ENCODE results near the gene KBTBD4.
"Not testable (repeated sequence)": the region's sequence is repeated elsewhere in the genome, so short reads cannot be mapped to it uniquely, and the experiment has no call there.

The KBTBD4 gene

DNA sequence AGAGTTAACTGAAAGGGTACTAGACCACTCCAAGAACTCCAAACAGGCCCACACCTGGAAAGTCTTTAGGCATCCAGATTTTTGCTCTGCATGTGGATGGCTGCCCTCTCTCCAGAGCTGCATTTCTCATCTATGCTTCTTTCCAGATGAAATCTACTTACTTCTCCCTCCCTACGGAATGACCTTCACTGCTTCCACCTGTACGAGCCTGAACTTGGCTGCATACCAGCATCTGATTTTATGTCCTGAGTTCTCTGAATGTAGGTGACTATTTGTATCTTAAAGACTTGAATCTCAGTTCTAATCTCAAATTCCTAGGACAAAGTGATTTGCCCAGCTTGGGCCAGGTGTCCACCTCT is 39.1 kb downstream of the KBTBD4 start:
- no peaks in the 10 kb centered on the region for H3K27me3 ChIP-seq (ENCODE audit: control insufficient read depth in 1 of 2, insufficient read depth in 2 of 2, low read length in 2 of 2)
- H3K4me3 ChIP-seq (ENCODE audit: low read length in 2 of 2), result no peak overlapping the region
- H3K9ac ChIP-seq (ENCODE audit: low read length in 2 of 2), result no peak overlapping the region
- H3K9me3 ChIP-seq (ENCODE audit: control insufficient read depth in 2 of 2, low read length in 2 of 2), result no peaks in the 10 kb centered on the region
- H3K36me3 ChIP-seq (ENCODE audit: control insufficient read depth in 2 of 2, insufficient read depth in 2 of 2, low read length in 2 of 2), result no peaks in the 10 kb centered on the region
- peaks cover 30% of the 10 kb centered on the region for H3K4me1 ChIP-seq (ENCODE audit: control insufficient read depth, insufficient read depth, low read length)
- no peak overlapping the region for H3K27ac ChIP-seq (ENCODE audit: low read length)

DNA sequence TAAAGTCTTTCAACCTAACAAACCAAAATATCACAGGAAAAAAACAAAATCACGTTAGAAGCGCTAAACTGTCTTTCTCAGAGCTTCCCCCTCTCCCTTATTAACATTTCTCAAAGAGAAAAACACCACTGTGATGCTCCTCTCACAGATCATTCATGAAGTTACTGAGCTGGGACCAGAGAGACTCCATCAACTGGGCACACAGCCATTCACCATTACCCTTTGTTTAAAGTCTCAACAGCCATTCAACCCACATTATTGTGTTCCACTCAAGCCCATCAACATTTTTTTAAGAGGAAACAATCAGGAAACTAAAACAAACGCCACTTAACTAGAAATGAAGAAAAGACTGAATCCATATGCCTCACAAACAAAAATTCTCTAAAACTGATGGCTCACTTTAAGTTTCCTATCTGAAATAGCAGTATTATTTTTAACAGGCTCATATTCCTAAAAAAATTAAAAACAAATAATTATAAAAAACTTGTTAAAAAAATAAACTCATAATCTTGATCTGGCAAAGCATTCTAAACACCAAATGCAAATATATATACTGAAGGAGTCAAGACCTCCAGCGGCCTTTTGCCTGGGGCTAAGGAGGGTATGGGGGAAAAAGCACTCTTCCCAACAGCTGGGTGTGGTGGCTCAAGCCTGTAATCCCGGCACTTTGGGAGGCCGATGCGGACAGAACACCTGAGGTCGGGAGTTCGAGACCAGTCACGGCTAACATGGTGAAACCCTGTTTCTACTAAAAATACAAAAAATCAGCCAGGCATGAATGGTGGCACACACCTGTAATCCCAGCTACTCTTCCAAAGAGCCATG is 39.8 kb downstream of the KBTBD4 start:
- no peaks in the 10 kb centered on the region for H3K27me3 ChIP-seq (ENCODE audit: control insufficient read depth in 1 of 2, insufficient read depth in 2 of 2, low read length in 2 of 2)
- no peaks in the 10 kb centered on the region for H3K9me3 ChIP-seq (ENCODE audit: control insufficient read depth in 2 of 2, low read length in 2 of 2)
- H3K4me3 ChIP-seq (ENCODE audit: low read length in 2 of 2), result no peak overlapping the region
- no peaks in the 10 kb centered on the region for H3K36me3 ChIP-seq (ENCODE audit: control insufficient read depth in 2 of 2, insufficient read depth in 2 of 2, low read length in 2 of 2)
- peaks cover 27% of the 10 kb centered on the region for H3K4me1 ChIP-seq (ENCODE audit: control insufficient read depth, insufficient read depth, low read length)
- H3K27ac ChIP-seq (ENCODE audit: low read length), result no peak overlapping the region
- no peak overlapping the region for H3K9ac ChIP-seq (ENCODE audit: low read length in 2 of 2)

DNA sequence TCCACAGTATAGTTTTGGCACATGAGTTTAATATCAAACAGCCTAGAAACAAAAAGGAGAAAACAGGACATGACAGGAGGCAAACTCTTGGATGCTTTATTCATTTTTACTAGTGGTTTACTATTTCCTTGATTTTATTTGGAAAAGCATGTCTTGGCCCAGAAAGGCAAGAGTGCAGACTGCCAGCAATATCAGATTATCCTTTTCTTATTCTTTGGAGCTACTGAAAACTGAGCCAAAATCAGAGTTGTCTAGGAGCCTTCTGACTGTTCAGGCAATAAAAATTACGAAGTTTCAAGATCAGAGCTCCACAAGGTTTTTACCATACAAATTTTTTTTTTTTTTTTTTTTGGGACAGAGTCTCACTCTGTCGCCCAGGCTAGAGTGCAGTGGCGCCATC is 41.9 kb downstream of the KBTBD4 start:
- Histone ChIP-seq H3K4me3 (ENCODE audit: low read length in 2 of 2) (no peak overlapping the region), H3K9me3 (ENCODE audit: control insufficient read depth in 2 of 2, low read length in 2 of 2) (no peaks in the 10 kb centered on the region), H3K27ac (ENCODE audit: low read length) (no peak overlapping the region), H3K36me3 (ENCODE audit: control insufficient read depth in 2 of 2, insufficient read depth in 2 of 2, low read length in 2 of 2) (no peaks in the 10 kb centered on the region), H3K9ac (ENCODE audit: low read length in 2 of 2) (no peak overlapping the region), H3K4me1 (ENCODE audit: control insufficient read depth, insufficient read depth, low read length) (peaks cover 36% of the 10 kb centered on the region), H3K27me3 (ENCODE audit: control insufficient read depth in 1 of 2, insufficient read depth in 2 of 2, low read length in 2 of 2) (no peaks in the 10 kb centered on the region)

DNA sequence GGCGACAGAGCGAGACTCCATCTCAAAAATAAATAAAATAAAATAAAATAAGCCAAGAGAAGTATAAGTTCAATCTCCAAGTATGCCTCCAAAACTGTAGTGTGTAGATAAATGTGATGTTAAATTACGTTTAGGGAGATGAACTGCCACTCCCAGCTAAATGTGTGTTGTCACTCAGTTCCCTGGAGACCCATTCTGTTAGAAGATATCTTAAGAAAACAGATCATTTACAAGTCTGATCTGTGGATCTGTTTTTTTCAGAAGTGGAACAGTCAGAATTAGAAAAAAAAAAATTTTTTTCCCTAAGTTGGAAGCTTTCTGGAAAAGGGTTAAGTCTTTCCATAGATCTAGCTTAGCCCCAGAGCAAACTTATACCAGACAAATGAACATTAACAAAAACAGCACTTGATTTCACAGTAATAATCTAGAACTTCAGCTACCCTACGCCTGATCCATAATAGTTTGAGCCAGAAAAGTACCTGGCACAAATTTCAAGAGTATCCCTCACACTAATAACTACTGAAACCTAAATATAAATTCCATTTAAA is 44.0 kb downstream of the KBTBD4 start:
- H3K27ac ChIP-seq (ENCODE audit: low read length), result no peak overlapping the region
- H3K9ac ChIP-seq (ENCODE audit: low read length in 2 of 2), result no peak overlapping the region
- H3K4me3 ChIP-seq (ENCODE audit: low read length in 2 of 2), result no peak overlapping the region
- H3K9me3 ChIP-seq (ENCODE audit: control insufficient read depth in 2 of 2, low read length in 2 of 2), result no peaks in the 10 kb centered on the region
- no peaks in the 10 kb centered on the region for H3K27me3 ChIP-seq (ENCODE audit: control insufficient read depth in 1 of 2, insufficient read depth in 2 of 2, low read length in 2 of 2)
- no peaks in the 10 kb centered on the region for H3K36me3 ChIP-seq (ENCODE audit: control insufficient read depth in 2 of 2, insufficient read depth in 2 of 2, low read length in 2 of 2)
- H3K4me1 ChIP-seq (ENCODE audit: control insufficient read depth, insufficient read depth, low read length), result peaks cover 44% of the 10 kb centered on the region

DNA sequence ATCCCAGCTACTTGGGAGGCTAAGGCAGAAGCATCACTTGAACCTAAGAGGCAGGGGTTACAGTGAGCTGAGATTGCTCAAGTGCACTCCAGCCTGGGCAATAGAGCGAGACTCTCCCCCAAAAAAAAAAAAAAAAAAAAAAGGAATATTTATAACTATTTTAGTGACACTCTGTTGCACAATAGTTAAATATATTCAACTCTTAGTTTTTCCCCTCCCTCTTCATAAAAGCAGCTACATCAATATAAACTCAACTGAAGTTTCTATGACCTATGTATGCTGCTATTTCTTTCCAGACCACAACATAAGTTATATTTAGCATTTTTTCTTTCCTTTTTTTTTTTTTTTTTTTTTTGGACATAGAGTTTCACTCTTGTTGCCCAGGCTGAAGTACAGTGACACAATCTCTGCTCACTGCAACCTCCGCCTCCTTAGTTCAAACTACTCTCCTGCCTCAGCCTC is 45.0 kb downstream of the KBTBD4 start:
- H3K9me3 ChIP-seq (ENCODE audit: control insufficient read depth in 2 of 2, low read length in 2 of 2), result no peaks in the 10 kb centered on the region
- no peak overlapping the region for H3K27ac ChIP-seq (ENCODE audit: low read length)
- H3K36me3 ChIP-seq (ENCODE audit: control insufficient read depth in 2 of 2, insufficient read depth in 2 of 2, low read length in 2 of 2), result no peaks in the 10 kb centered on the region
- H3K27me3 ChIP-seq (ENCODE audit: control insufficient read depth in 1 of 2, insufficient read depth in 2 of 2, low read length in 2 of 2), result no peaks in the 10 kb centered on the region
- peaks cover 33% of the 10 kb centered on the region for H3K4me1 ChIP-seq (ENCODE audit: control insufficient read depth, insufficient read depth, low read length)
- H3K4me3 ChIP-seq (ENCODE audit: low read length in 2 of 2), result no peak overlapping the region
- no peak overlapping the region for H3K9ac ChIP-seq (ENCODE audit: low read length in 2 of 2)

DNA sequence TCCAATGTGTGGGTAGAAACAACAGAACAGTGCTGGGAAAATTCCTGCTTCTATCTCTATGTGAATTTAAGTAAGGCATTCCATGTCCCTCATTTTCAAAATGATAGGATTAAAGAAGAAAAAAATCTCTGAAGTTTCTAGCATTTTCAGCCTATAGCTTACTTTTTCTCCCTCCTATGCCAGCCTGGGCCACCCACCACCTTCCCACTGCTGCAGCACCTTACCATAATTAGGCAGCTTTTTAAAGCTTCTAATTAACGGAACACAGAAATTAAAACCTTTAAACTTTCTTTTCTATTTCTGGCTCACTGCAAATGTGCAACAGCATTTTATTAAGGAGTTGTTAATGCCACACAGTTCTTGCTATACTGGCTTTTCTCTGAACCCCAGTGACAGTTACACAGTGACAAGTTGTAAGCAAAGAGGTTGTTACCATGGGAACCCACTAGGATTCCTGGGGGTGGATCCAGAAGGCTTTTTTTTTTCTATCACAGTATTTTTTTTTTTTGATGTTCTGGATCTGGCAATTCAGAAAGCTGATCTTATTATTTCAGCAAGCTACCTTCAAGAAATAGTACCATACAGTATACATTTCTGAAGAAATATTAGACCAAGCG is 46.1 kb downstream of the KBTBD4 start:
- no peaks in the 10 kb centered on the region for H3K9me3 ChIP-seq (ENCODE audit: control insufficient read depth in 2 of 2, low read length in 2 of 2)
- H3K27ac ChIP-seq (ENCODE audit: low read length), result peak overlapping the region; percentile 53
- H3K9ac ChIP-seq (ENCODE audit: low read length in 2 of 2), result no peak overlapping the region
- H3K27me3 ChIP-seq (ENCODE audit: control insufficient read depth in 1 of 2, insufficient read depth in 2 of 2, low read length in 2 of 2), result no peaks in the 10 kb centered on the region
- peak overlapping the region in 1 of 2 donors; percentile 3 for H3K4me3 ChIP-seq (ENCODE audit: low read length in 2 of 2)
- H3K4me1 ChIP-seq (ENCODE audit: control insufficient read depth, insufficient read depth, low read length), result peaks cover 29% of the 10 kb centered on the region
- no peaks in the 10 kb centered on the region for H3K36me3 ChIP-seq (ENCODE audit: control insufficient read depth in 2 of 2, insufficient read depth in 2 of 2, low read length in 2 of 2)

DNA sequence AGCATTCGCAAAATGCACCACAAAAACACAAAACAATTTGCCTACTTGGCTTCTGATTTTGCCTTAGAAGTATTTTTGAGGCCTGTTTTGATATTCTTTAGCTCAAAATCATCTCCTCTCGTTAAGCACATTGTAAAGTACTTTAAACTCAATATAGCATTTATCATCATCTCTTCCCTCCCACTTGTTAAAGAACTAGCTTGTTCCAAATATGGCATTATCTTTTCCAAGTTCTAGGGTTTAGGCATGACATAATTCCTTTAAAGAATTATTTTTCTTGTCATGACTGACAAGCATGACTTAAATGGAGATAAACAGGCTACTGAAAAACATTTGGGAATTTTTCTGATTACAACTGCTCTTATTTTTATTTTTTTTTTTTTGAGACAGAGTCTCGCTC is 47.1 kb downstream of the KBTBD4 start:
- Histone ChIP-seq H3K36me3 (ENCODE audit: control insufficient read depth in 2 of 2, insufficient read depth in 2 of 2, low read length in 2 of 2) (no peaks in the 10 kb centered on the region), H3K4me3 (ENCODE audit: low read length in 2 of 2) (no peak overlapping the region), H3K9ac (ENCODE audit: low read length in 2 of 2) (no peak overlapping the region), H3K27me3 (ENCODE audit: control insufficient read depth in 1 of 2, insufficient read depth in 2 of 2, low read length in 2 of 2) (no peaks in the 10 kb centered on the region), H3K9me3 (ENCODE audit: control insufficient read depth in 2 of 2, low read length in 2 of 2) (no peaks in the 10 kb centered on the region), H3K27ac (ENCODE audit: low read length) (peak overlapping the region; percentile 53), H3K4me1 (ENCODE audit: control insufficient read depth, insufficient read depth, low read length) (peaks cover 36% of the 10 kb centered on the region)

DNA sequence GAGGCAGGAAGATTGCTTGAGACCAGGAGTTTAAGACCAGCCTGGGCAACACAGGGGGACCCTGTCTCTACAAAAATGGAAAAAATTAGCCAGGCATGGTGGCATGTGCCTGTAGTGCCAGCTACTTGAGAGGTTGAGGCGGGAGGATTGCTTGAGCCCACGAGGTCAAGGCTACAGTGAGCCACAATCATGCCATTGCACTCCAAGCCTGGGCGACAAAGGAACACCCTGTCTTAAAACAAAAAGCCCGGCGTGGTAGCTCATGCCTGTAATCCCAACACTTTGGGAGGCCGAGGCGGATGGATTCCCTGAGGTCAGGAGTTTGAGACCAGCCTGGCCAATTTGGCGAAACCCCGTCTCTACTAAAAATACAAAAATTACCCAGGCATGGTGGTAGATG is 48.0 kb downstream of the KBTBD4 start:
- H3K9ac ChIP-seq (ENCODE audit: low read length in 2 of 2); H3K9me3 ChIP-seq (ENCODE audit: control insufficient read depth in 2 of 2, low read length in 2 of 2); H3K27me3 ChIP-seq (ENCODE audit: control insufficient read depth in 1 of 2, insufficient read depth in 2 of 2, low read length in 2 of 2); H3K4me3 ChIP-seq (ENCODE audit: low read length in 2 of 2); H3K27ac ChIP-seq (ENCODE audit: low read length); H3K36me3 ChIP-seq (ENCODE audit: control insufficient read depth in 2 of 2, insufficient read depth in 2 of 2, low read length in 2 of 2): not testable (repeated sequence)
- peaks cover 36% of the 10 kb centered on the region for H3K4me1 ChIP-seq (ENCODE audit: control insufficient read depth, insufficient read depth, low read length)

DNA sequence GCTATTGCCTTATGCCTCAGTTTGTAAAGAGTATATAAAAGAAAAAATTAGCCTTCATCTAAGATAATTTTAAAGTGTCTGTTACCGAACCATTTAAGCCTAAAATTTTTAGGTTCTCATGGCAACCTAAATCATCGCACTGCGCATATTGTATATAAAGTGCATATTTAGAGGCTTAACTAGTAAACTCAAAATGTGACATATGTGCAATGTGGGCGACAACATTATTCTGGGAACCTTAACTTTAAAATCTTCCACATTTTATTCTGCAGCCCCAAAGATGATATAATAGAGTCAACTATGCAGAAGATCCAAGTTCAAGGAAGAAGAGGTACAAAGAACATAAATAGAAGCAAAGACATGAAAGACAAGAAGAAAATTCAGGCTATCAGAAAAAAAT is 48.8 kb downstream of the KBTBD4 start:
- no peak overlapping the region for H3K4me3 ChIP-seq (ENCODE audit: low read length in 2 of 2)
- no peaks in the 10 kb centered on the region for H3K9me3 ChIP-seq (ENCODE audit: control insufficient read depth in 2 of 2, low read length in 2 of 2)
- peaks cover 40% of the 10 kb centered on the region for H3K4me1 ChIP-seq (ENCODE audit: control insufficient read depth, insufficient read depth, low read length)
- H3K27me3 ChIP-seq (ENCODE audit: control insufficient read depth in 1 of 2, insufficient read depth in 2 of 2, low read length in 2 of 2), result no peaks in the 10 kb centered on the region
- H3K27ac ChIP-seq (ENCODE audit: low read length), result no peak overlapping the region
- no peaks in the 10 kb centered on the region for H3K36me3 ChIP-seq (ENCODE audit: control insufficient read depth in 2 of 2, insufficient read depth in 2 of 2, low read length in 2 of 2)
- no peak overlapping the region for H3K9ac ChIP-seq (ENCODE audit: low read length in 2 of 2)

DNA sequence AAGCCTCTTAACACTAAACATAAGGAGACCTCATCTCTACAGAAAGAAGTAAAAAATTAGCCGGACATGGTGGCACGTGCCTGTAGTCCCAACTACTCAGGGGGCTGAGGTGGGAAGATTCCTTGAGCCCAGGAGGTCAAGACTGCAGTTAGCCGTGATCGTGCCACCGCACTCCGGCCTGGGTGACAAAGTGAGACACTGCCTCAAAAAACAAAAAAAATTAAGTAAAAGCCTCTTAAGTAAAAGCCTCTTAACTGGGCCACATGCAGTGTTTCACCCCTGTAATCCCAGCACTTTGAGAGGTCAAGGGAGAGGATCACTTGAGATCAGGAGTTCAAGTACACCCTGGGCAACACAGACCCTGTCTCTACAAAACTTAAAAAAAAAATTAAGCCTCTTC is 51.6 kb downstream of the KBTBD4 start:
- H3K9me3 ChIP-seq (ENCODE audit: control insufficient read depth in 2 of 2, low read length in 2 of 2), result no peaks in the 10 kb centered on the region
- H3K27ac ChIP-seq (ENCODE audit: low read length), result peak overlapping the region; percentile 84
- H3K27me3 ChIP-seq (ENCODE audit: control insufficient read depth in 1 of 2, insufficient read depth in 2 of 2, low read length in 2 of 2), result no peaks in the 10 kb centered on the region
- H3K9ac ChIP-seq (ENCODE audit: low read length in 2 of 2), result no peak overlapping the region
- peaks cover 45% of the 10 kb centered on the region for H3K4me1 ChIP-seq (ENCODE audit: control insufficient read depth, insufficient read depth, low read length)
- no peaks in the 10 kb centered on the region for H3K36me3 ChIP-seq (ENCODE audit: control insufficient read depth in 2 of 2, insufficient read depth in 2 of 2, low read length in 2 of 2)
- no peak overlapping the region for H3K4me3 ChIP-seq (ENCODE audit: low read length in 2 of 2)

DNA sequence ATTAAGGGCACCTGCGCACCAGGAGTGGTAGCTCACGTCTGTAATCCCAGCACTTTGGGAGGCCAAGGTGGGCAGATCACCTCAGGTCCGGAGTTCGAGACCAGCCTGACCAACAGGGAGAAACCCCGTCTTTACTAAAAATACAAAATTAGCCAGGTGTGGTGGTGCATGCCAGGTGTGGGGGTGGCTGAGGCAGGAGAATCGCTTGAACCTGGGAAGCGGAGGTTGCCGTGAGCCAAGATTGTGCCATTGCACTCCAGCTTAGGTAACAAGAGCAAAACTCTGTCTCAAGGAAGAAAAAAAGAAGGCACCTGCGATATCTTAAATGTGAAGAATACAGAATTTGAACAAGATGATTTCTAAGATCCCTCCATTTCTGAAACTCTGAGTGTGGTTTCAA is 52.7 kb downstream of the KBTBD4 start:
- peak overlapping the region; percentile 84 for H3K27ac ChIP-seq (ENCODE audit: low read length)
- H3K36me3 ChIP-seq (ENCODE audit: control insufficient read depth in 2 of 2, insufficient read depth in 2 of 2, low read length in 2 of 2); H3K27me3 ChIP-seq (ENCODE audit: control insufficient read depth in 1 of 2, insufficient read depth in 2 of 2, low read length in 2 of 2); H3K9ac ChIP-seq (ENCODE audit: low read length in 2 of 2); H3K4me3 ChIP-seq (ENCODE audit: low read length in 2 of 2); H3K9me3 ChIP-seq (ENCODE audit: control insufficient read depth in 2 of 2, low read length in 2 of 2): not testable (repeated sequence)
- H3K4me1 ChIP-seq (ENCODE audit: control insufficient read depth, insufficient read depth, low read length), result peaks cover 43% of the 10 kb centered on the region
